HG03469 (cell line): Measurements from ENCODE around the gene ZMIZ1.

Experiments used
- ATAC-seq: cut with Tn5 transposase; IDR thresholded peaks from one replicate; pipeline ENCODE4 v1.9.1; 2021; ENCODE audit warnings: mild to moderate bottlenecking, moderate library complexity, moderate number of reproducible peaks; ENCODE audit not compliant: unreplicated experiment

The ZMIZ1 gene

DNA sequence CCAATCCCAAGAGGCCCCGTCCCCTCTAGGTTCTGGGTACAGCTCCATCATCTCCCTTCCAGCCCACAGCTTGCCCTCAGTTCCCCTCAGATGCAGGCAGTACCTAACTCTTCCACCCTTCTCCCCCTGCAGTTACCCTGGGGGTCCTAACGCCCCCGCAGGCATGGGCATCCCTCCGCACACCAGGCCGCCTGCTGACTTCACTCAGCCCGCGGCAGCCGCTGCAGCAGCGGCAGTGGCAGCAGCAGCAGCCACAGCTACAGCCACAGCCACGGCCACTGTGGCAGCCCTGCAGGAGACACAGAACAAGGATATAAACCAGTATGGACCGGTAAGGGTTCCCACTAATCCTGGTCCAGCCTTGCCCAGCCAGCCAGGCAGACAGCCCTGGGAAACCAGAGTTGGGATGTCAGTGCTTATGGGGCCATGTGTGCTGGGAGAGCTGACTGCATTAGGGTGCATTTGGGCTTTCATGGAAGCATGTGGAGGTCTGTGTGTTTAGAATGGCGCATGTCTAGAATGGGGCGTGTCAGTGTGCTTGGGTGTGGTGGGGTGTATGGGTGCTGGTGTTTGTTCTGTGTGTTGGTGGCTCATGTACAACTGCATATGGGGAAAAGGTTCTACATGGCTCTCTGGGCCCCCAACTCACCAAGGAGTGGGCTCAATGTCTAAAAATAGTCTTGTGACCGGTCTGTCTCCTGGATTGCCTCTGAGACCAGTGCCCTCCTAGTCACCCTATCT, 223.4 kb downstream of the ZMIZ1 start:
- no peak for ATAC-seq

GRCh38 chr10:79292891-79293746, 224.4 kb downstream of the ZMIZ1 start:
- ATAC-seq: no peak

DNA sequence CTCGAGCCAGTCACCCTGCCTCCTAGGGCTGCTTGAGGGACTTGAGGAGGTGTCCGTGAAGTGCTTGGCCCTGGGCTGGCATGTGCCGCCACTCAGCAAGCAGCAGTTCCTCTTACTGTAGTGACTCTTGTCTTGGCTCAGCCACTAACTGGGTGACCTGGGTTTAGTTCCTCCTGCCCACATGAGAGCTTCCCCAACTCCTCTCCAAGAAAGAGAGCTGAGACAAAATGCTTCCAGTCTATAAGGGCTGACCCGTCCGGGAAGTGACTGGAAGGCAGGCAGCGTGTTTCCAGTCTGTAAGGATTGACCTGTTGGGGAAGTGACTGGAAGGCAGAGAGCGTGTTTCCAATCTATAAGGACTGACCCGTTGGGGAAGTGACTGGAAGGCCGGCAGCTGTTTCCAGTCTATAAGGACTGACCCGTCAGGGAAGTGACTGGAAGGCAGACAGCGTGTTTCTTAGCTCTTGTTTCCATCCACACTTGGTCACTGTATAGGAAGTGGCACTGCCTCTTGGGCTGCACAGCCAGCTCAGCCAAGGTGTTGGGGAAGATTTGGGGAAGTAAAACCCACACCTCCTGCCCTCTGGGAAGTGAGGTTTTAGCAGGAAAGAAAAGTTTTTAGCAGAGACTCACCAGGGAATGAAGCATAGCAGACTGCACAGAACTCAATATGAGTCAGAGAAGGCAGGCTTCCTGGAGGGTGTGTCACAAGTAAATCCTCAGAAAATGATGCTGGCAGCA, 225.2 kb downstream of the ZMIZ1 start:
- ATAC-seq: no peak

GRCh38 chr10:79295563-79295962, 226.8 kb downstream of the ZMIZ1 start:
- ATAC-seq: no peak

- ATAC-seq: no peak
Measured at GRCh38 chr10:79296431-79296830, 227.7 kb downstream of the ZMIZ1 start.

GRCh38 chr10:79298403-79299244, 229.9 kb downstream of the ZMIZ1 start:
- ATAC-seq: no peak

GRCh38 chr10:79299397-79300241, 230.9 kb downstream of the ZMIZ1 start:
- ATAC-seq: no peak

DNA sequence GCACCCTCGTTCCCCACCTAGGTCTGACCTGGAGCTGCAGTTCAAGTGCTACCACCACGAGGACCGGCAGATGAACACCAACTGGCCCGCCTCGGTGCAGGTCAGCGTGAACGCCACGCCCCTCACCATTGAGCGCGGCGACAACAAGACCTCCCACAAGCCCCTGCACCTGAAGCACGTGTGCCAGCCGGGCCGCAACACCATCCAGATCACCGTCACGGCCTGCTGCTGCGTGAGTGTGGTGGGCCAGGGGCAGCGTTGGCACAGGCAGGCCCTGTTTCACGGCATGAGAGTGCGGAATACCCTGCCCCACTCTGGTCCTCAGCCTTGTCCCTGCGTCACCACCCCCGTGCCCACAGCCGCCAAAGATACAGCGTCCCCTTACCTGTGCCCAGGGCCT, 231.9 kb downstream of the ZMIZ1 start:
- ATAC-seq: no peak

GRCh38 chr10:79301754-79302530, 233.2 kb downstream of the ZMIZ1 start:
- ATAC-seq: no peak

- no peak for ATAC-seq
Measured at GRCh38 chr10:79303631-79304478, 235.1 kb downstream of the ZMIZ1 start.

DNA sequence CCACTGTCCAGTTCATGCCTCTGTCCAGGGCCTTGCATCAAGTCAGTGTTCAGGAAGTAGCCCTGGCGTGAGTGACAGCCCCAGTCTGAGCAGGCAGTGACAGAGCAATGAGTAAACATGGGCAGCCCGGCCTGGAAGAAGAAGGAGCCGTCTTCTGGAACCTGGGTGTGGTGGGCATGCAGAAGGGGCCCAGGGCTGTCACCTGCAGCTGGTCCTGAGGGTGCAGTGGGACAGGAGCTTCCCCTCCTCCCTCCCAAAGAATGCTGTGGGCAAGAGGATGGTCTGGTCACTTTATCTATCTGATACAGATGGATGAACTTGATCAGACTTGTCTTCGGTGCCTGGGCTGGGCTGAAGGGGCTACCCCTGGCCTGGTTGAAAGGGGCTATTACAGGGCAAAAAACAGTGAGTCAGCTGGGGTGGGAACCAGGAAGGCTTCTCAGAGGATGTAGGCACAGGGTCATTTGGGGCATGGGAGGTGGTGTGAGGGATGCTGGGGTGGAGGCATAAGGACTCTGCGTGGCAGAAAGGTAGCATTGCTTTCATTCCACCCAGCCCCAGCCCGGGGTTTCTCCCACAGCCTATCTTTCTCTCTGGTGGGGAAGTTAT, 235.8 kb downstream of the ZMIZ1 start:
- ATAC-seq: no peak

DNA sequence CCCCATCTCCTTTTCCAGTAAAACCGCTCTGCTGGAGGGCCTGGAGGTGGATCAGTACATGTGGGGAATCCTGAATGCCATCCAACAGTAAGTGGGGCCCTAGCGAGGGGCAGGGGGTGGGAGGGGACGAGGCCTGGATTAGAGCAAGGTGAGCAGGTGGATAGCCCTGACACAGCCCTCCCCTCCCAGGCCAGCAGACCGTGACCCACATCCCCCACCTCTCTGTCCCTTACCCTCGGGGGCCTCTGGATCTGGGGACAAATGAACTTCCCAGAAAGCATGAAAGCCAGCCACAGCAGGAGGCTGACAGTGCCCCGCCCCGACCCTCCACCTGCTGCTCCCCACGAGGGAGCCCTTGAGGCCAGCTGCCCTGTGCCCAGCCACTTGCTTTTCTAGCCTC, 236.7 kb downstream of the ZMIZ1 start:
- no peak for ATAC-seq

GRCh38 chr10:79305988-79306387, 237.2 kb downstream of the ZMIZ1 start:
- no peak for ATAC-seq

DNA sequence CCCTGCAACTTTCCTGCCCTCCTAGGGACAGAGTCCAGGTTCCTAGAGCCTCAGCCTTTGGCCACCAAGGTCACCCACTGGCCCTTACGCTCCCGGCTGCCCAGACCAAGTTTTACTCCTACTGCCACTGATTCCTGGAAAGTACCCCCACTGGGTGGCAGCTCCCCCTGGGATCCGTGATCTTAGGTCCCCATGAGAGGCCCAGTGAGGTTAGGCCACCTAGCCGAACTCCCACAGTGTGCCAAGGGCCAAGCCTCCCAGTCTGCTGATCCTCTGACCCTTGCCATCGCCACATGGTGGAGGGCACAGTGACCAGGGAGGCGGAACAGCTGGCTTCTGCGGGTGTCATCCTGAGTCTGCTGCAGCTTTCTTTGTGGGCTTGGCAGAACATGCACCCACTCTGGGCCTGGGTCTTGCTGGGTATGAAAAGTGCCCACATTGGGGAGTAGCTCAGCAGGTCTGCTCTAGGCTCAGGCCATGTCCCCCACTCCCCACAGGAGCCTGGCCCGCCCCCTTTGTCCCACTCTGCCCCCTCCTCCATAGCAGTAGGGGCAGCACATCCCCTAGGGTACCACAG, 238.0 kb downstream of the ZMIZ1 start:
- no peak for ATAC-seq

DNA sequence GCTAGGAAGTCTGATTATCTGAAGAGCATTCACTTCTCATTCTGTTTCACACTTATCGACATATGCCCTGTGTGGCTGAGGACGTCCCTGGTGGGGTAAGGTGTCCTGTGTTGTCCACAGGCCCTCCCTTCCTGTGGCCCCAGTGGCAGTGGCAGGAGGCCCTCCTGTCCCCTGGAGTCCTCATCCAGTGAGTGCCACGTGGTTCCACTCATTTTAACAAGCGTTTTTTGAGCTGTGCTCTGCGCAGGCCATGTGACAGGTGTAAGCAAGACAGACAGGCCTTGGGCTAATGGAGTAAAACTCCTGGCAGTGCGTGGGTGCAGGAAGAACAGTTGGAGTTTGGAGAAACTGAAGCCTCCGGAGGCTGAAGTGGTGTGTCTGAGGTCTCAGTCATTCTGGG, 239.2 kb downstream of the ZMIZ1 start:
- no peak for ATAC-seq

DNA sequence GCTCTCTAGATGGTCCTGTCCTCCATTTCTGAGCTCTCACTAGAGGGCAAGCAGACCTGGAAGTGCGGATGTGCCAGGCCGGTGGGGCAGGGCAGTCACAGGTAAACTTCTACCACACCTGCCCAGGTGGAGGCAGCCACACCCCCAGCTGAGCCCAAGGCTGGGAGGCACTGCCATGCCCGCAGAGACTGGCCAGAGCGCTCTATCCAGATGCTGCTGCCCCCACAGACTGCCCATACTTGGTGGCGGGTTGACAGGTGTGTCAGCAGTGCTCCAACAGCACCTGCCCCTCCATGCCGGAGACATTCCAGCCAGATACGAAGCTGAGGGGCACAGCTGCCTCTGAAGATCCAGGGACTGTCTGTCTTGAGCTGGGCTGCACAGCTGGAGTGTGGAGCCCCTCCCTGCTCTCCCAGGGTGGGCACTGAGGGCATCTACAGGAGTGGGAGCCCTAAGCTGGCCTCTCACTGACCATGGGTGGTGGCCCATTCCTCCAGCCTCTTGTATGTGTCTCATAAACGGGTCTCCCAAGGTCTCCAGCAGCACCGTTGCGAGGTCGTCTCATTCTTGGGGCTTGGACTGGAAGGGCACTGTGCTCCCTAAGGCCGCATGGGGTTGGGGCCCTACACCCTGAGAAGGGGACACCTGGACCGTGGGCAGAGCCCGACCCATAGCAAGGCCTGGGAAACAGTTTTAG, 240.4 kb downstream of the ZMIZ1 start:
- ATAC-seq: no peak
